ENCODE measurements around the gene FAM174B.

DNA sequence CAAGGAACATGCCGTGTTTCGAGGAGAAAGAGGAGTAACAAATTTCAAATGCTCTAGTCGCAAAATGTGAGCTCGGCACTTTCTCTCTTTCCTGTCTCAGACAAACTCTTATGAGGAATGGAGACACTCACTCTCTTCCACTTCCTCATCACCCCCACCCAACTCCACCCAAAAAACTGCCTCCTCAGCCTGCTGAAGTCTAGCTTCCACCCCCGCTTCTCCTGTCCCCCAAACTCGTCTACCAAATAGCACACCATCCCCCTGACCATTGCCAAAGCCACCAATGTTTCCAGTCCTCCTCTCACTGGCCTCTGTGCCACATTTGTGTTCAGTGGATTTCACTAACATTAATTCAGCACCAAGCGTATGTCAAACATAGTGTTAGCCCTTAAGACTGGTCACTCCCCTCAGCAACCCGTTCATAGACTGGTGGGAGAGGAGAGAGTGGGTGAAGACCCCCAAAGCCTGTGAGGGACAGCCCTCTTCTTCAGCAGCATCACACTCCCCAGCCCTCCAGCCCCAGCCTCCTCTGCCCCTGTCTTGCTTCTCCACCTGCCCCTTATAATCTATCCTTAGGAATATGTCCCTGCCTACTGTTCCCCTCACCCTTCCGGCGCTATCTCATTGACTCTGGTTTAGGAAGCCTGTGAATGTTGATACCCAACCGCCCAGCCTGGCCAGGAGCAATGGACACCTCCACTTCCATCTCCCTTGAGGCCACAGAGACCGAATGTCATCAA is 77.3 kb downstream of the FAM174B start:
- TF ChIP-seq, protein P1, sequence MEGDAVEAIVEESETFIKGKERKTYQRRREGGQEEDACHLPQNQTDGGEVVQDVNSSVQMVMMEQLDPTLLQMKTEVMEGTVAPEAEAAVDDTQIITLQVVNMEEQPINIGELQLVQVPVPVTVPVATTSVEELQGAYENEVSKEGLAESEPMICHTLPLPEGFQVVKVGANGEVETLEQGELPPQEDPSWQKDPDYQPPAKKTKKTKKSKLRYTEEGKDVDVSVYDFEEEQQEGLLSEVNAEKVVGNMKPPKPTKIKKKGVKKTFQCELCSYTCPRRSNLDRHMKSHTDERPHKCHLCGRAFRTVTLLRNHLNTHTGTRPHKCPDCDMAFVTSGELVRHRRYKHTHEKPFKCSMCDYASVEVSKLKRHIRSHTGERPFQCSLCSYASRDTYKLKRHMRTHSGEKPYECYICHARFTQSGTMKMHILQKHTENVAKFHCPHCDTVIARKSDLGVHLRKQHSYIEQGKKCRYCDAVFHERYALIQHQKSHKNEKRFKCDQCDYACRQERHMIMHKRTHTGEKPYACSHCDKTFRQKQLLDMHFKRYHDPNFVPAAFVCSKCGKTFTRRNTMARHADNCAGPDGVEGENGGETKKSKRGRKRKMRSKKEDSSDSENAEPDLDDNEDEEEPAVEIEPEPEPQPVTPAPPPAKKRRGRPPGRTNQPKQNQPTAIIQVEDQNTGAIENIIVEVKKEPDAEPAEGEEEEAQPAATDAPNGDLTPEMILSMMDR (IDR thresholded peaks at IDR 0.05; ENCODE audit: low read depth, low read length, missing input control), result no peak
- TF ChIP-seq, protein P2, sequence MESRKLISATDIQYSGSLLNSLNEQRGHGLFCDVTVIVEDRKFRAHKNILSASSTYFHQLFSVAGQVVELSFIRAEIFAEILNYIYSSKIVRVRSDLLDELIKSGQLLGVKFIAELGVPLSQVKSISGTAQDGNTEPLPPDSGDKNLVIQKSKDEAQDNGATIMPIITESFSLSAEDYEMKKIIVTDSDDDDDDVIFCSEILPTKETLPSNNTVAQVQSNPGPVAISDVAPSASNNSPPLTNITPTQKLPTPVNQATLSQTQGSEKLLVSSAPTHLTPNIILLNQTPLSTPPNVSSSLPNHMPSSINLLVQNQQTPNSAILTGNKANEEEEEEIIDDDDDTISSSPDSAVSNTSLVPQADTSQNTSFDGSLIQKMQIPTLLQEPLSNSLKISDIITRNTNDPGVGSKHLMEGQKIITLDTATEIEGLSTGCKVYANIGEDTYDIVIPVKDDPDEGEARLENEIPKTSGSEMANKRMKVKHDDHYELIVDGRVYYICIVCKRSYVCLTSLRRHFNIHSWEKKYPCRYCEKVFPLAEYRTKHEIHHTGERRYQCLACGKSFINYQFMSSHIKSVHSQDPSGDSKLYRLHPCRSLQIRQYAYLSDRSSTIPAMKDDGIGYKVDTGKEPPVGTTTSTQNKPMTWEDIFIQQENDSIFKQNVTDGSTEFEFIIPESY (IDR thresholded peaks at IDR 0.05), result no peak
- TF ChIP-seq YY1 (IDR thresholded peaks at IDR 0.05), result no peak
- TF ChIP-seq, protein P3, sequence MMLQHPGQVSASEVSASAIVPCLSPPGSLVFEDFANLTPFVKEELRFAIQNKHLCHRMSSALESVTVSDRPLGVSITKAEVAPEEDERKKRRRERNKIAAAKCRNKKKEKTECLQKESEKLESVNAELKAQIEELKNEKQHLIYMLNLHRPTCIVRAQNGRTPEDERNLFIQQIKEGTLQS (IDR thresholded peaks at IDR 0.05), result no peak
- TF ChIP-seq FOXA2 (IDR thresholded peaks at IDR 0.05), result no peak
- no peak for TF ChIP-seq EGR1 (IDR thresholded peaks at IDR 0.05; ENCODE audit: low read depth in 2 of 2)
- no peak for TF ChIP-seq HNF4G (IDR thresholded peaks at IDR 0.05)
- TF ChIP-seq TAF1 (conservative IDR thresholded peaks at IDR 0.05), result no peak
- TF ChIP-seq JUND (IDR thresholded peaks at IDR 0.05), result no peak

All from liver (tissue), 3 donors.